HepG2 (cell line): Measurements from ENCODE around the gene GRAP. TPM values are rescaled to one million over a fixed set of nuclear protein-coding genes. Genes with fewer than 3 reads are reported as not detected.
A peak's percentile ranks its signal among the peaks of the same experiment; 100 is the strongest.

Experiments used
- ATF2 ChIP-seq: sonication (generic); formaldehyde crosslinking; IDR thresholded peaks from 2 replicates; pipeline ENCODE4 v1.4.0; 2020; ENCODE audit warnings: missing genetic modification reagents
- CAMTA2 ChIP-seq: sonication (generic); formaldehyde crosslinking; IDR thresholded peaks from 2 replicates; pipeline ENCODE4 v1.4.0; 2020; ENCODE audit warnings: mild to moderate bottlenecking, missing genetic modification reagents, borderline replicate concordance
- CREM ChIP-seq, 2 experiments: sonication (generic) in 1 of 2; formaldehyde crosslinking in 1 of 2; IDR thresholded peaks; 2 replicates each; pipeline versions ENCODE4 v1.4.0 to v1.6.1; 2016 to 2020; ENCODE audit warnings: antibody characterized with exemption in 1 of 2, mild to moderate bottlenecking in 1 of 2, missing genetic modification reagents in 1 of 2
- FOXJ3 ChIP-seq: sonication (generic); formaldehyde crosslinking; IDR thresholded peaks from 2 replicates; pipeline ENCODE4 v1.4.0; 2020; ENCODE audit warnings: missing genetic modification reagents, mild to moderate bottlenecking, borderline replicate concordance
- HMG20A ChIP-seq: IDR thresholded peaks from 2 replicates; pipeline ENCODE4 v1.6.1; 2016; ENCODE audit warnings: borderline replicate concordance
- ISL2 ChIP-seq: sonication (generic); formaldehyde crosslinking; IDR thresholded peaks from 2 replicates; pipeline ENCODE4 v1.5.0; 2020; ENCODE audit warnings: missing genetic modification reagents
- MAFG ChIP-seq: sonication (generic); formaldehyde crosslinking; IDR thresholded peaks from 2 replicates; pipeline ENCODE4 v1.5.1; 2020; ENCODE audit warnings: mild to moderate bottlenecking, missing genetic modification reagents
- NFKB2 ChIP-seq: sonication (generic); formaldehyde crosslinking; IDR thresholded peaks from 2 replicates; pipeline ENCODE4 v1.4.0; 2020; ENCODE audit warnings: missing genetic modification reagents, borderline replicate concordance
- NONO ChIP-seq, 2 experiments: fragments of 450-650 bp in 1 of 2; sonication (generic) in 1 of 2; formaldehyde crosslinking in 1 of 2; IDR thresholded peaks in 1 of 2; conservative IDR thresholded peaks in 1 of 2; 2 replicates each; pipeline versions ENCODE4 v1.6.1 to v1.8.0; 2017 to 2022; ENCODE audit warnings: mild to moderate bottlenecking in 1 of 2, missing genetic modification reagents in 1 of 2, moderate library complexity in 1 of 2
- RXRB ChIP-seq: IDR thresholded peaks from 2 replicates; pipeline ENCODE4 v1.6.1; 2016; ENCODE audit warnings: borderline replicate concordance, missing genetic modification reagents, missing compliant biosample characterization
- TBX2 ChIP-seq: sonication (generic); formaldehyde crosslinking; IDR thresholded peaks from 2 replicates; pipeline ENCODE4 v1.5.0; 2020; ENCODE audit warnings: missing genetic modification reagents, mild to moderate bottlenecking, borderline replicate concordance
- TBX3 ChIP-seq: fragments of 450-650 bp; IDR thresholded peaks from 2 replicates; pipeline ENCODE4 v1.6.1; 2017; ENCODE audit warnings: antibody characterized with exemption, mild to moderate bottlenecking, inconsistent platforms, borderline replicate concordance
- THYN1 ChIP-seq: sonication (generic); formaldehyde crosslinking; IDR thresholded peaks from 2 replicates; pipeline ENCODE4 v1.8.1; 2023; ENCODE audit warnings: low read depth, mild to moderate bottlenecking, moderate library complexity, missing genetic modification reagents, borderline replicate concordance
- ZBTB25 ChIP-seq: IDR thresholded peaks from 2 replicates; pipeline ENCODE4 v1.6.1; 2018; ENCODE audit warnings: missing genetic modification reagents
- ZBTB33 ChIP-seq: sonication (generic); formaldehyde crosslinking; IDR thresholded peaks from 2 replicates; pipeline ENCODE4 v1.4.0; 2020; ENCODE audit warnings: missing genetic modification reagents
- ZNF639 ChIP-seq: conservative IDR thresholded peaks from 2 replicates; pipeline ENCODE4 v1.6.1; 2018; ENCODE audit warnings: missing genetic modification reagents
- ZNF792 ChIP-seq: IDR thresholded peaks from 2 replicates; pipeline ENCODE4 v1.6.1; 2016
- ZSCAN9 ChIP-seq: IDR thresholded peaks from 2 replicates; pipeline ENCODE4 v1.6.1; 2016; ENCODE audit warnings: borderline replicate concordance
- polyA plus RNA-seq, 8 experiments: library from polyadenylated mRNA; depleted of rRNA in 3 of 8; stranded (reverse) in 7 of 8; unstranded in 1 of 8; fragments of >200 nt; fragmentation: Illumina TruSeq in 4 of 8; extraction: Trizol in 4 of 8; gene quantifications; 2 replicates each; pipeline versions ENCODE4 v1.2.1 to v1.2.3, GENCODE V29; 2011 to 2016; ENCODE audit warnings: low read depth in 4 of 8, missing spikeins in 1 of 8, mixed read lengths in 1 of 8; ENCODE audit not compliant: insufficient read depth in 1 of 8
- total RNA-seq, 5 experiments: library from RNA; depleted of rRNA; stranded (reverse); fragments of >200 nt; fragmentation: Illumina TruSeq; extraction: Trizol; gene quantifications; 2 replicates each; pipeline ENCODE4 v1.2.3, GENCODE V29; 2016; ENCODE audit warnings: low read depth in 1 of 5
- TF ChIP-seq, protein P1 (sequence below): sonication (generic); formaldehyde crosslinking; IDR thresholded peaks from 2 replicates; pipeline ENCODE4 v1.4.0; 2020; ENCODE audit warnings: mild to moderate bottlenecking, missing genetic modification reagents

Gene GRAP
- total and polyA plus RNA-seq, 2 of the 13 experiments (the other 11 are each of a cell fraction or from before 2014, with no cell fraction given), result 0.77 to 1.7 TPM

DNA sequence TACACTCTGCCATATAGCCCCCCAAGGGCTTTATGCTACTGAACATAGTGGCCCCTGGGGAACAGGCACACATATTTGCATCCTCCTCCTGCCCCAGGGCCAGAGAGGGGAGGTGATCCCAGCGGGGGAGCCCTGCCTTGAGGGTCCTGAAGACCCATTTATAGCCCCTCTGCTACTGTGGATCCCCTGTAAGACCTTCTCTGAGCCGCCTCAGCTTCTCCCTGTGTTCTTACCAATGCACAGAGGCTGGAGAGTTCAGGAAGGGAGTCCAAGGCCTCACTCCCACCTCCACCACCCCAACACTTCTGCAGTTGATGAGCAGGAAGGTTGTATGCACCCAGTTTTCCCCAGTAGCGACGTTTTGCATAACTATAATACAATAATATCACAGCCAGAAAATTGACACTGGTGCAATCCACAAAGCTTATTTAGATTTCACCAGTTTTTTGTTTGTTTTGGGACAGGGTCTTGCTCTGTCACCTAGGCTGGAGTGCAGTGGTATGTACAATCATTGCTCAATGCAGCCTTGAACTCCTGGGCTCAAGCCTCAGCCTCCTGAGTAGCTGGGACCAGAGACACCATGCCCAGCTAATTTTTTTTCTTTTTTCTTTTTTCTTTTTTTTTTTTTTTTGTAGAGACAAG lies 40.8 kb downstream of the GRAP start (continued):
- no peak for TF ChIP-seq NONO (IDR thresholded peaks at IDR 0.05)
- 0 out of 2 replicates have a peak, but pooled peaks have one; percentile 24 for TF ChIP-seq NONO (CRISPR knock-in tag; conservative IDR thresholded peaks at IDR 0.05)
- TF ChIP-seq, protein P1, sequence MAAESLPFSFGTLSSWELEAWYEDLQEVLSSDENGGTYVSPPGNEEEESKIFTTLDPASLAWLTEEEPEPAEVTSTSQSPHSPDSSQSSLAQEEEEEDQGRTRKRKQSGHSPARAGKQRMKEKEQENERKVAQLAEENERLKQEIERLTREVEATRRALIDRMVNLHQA, result no peak
- 0 out of 2 replicates have a peak, but pooled peaks have one; percentile 43 for TF ChIP-seq ZNF792 (CRISPR knock-in tag)
- peak; percentile 80 for TF ChIP-seq HMG20A (CRISPR knock-in tag)
- TF ChIP-seq CREM (IDR thresholded peaks at IDR 0.05), result peak; percentile 68
- TF ChIP-seq CREM (CRISPR knock-in tag; IDR thresholded peaks at IDR 0.05), result no peak
- 0 out of 2 replicates have a peak, but pooled peaks have one; percentile 12 for TF ChIP-seq CAMTA2 (CRISPR knock-in tag)
- TF ChIP-seq RXRB, result peak; percentile 88
- TF ChIP-seq TBX3, result peak; percentile 35; the same call in 1 of the 2 replicates
- peak; percentile 59 for TF ChIP-seq ZNF639
- TF ChIP-seq ZBTB33 (CRISPR knock-in tag), result 0 out of 2 replicates have a peak, but pooled peaks have one; percentile 7
- TF ChIP-seq THYN1 (CRISPR knock-in tag), result no peak
- peak; percentile 68; the same call in 1 of the 2 replicates for TF ChIP-seq ATF2 (CRISPR knock-in tag)
- TF ChIP-seq FOXJ3 (CRISPR knock-in tag), result peak; percentile 80; the same call in 1 of the 2 replicates
- peak; percentile 86; the same call in 1 of the 2 replicates for TF ChIP-seq ISL2
- TF ChIP-seq TBX2 (CRISPR knock-in tag), result peak; percentile 97
- TF ChIP-seq MAFG (CRISPR knock-in tag), result no peak
- TF ChIP-seq ZSCAN9 (CRISPR knock-in tag), result peak; percentile 21; the same call in 1 of the 2 replicates
- peak; percentile 57 for TF ChIP-seq ZBTB25 (CRISPR knock-in tag)
- no peak for TF ChIP-seq NFKB2 (CRISPR knock-in tag)
